ENCODE data around the gene TUBB6. TPM values are rescaled to one million over a fixed set of nuclear protein-coding genes. Genes with fewer than 3 reads are reported as not detected.

TUBB6 gene
- total RNA-seq, 2 donors from 2014 or later, result 71.1 to 109 TPM

- intact Hi-C loops (cut with DNase I), result no loop called here
- Histone ChIP-seq H3K27me3 (no peaks in the 10 kb centered on the region), H3K4me1 (no peaks in the 10 kb centered on the region), H3K27ac (no peak overlapping the region), H3K4me3 (no peak overlapping the region), H3K36me3 (replicated peaks in 1 of 2; ENCODE audit: insufficient read depth in 1 of 2, low read depth in 2 of 2) (peaks cover 16 to 34% of the 10 kb centered on the region in 2 donors), H3K9me3 (no peaks in the 10 kb centered on the region)
- no peak for ATAC-seq
- 87 to 91% methylated on average over 13 of the region's 13 CpGs for WGBS, 2 donors
- TF ChIP-seq CTCF (IDR thresholded peaks at IDR 0.05), result no peak
- no peak for TF ChIP-seq POLR2A (IDR thresholded peaks at IDR 0.05)
- no peak for DNase-seq
Measured at GRCh38 chr18:12345491-12346239, 37.6 kb downstream of the TUBB6 start.

- Histone ChIP-seq H3K9me3 (no peaks in the 10 kb centered on the region), H3K27ac (no peak overlapping the region), H3K4me3 (no peak overlapping the region), H3K4me1 (no peaks in the 10 kb centered on the region), H3K36me3 (replicated peaks in 1 of 2; ENCODE audit: insufficient read depth in 1 of 2, low read depth in 2 of 2) (peaks cover 16 to 37% of the 10 kb centered on the region in 2 donors), H3K27me3 (no peaks in the 10 kb centered on the region)
- DNase-seq, result no peak
- WGBS, 2 donors, result 89 to 96% methylated on average over 7 of the region's 7 CpGs
- no peak for ATAC-seq
- TF ChIP-seq POLR2A (IDR thresholded peaks at IDR 0.05), result no peak
- no peak for TF ChIP-seq CTCF (IDR thresholded peaks at IDR 0.05)
- intact Hi-C loops (cut with DNase I), result no loop called here
Measured at GRCh38 chr18:12346240-12346565, 38.2 kb downstream of the TUBB6 start.

- 86 to 87% methylated on average over 4 of the region's 4 CpGs for WGBS, 2 donors
- TF ChIP-seq CTCF (IDR thresholded peaks at IDR 0.05) (no peak), POLR2A (IDR thresholded peaks at IDR 0.05) (no peak)
- ATAC-seq (no peak), DNase-seq (no peak)
- Histone ChIP-seq H3K27me3 (no peaks in the 10 kb centered on the region), H3K4me1 (no peaks in the 10 kb centered on the region), H3K36me3 (replicated peaks in 1 of 2; ENCODE audit: insufficient read depth in 1 of 2, low read depth in 2 of 2) (peaks cover 14 to 42% of the 10 kb centered on the region in 2 donors), H3K9me3 (no peaks in the 10 kb centered on the region), H3K27ac (no peak overlapping the region), H3K4me3 (no peak overlapping the region)
- intact Hi-C loops (cut with DNase I), result no loop called here
Measured at GRCh38 chr18:12347895-12348294, 39.9 kb downstream of the TUBB6 start.

GRCh38 chr18:12352188-12352587 is 44.1 kb downstream of the TUBB6 start:
- H3K27me3 ChIP-seq, result no peaks in the 10 kb centered on the region
- DNase-seq (no peak), ATAC-seq (no peak)
- H3K36me3 ChIP-seq (replicated peaks in 1 of 2; ENCODE audit: insufficient read depth in 1 of 2, low read depth in 2 of 2), result peaks cover 5 to 39% of the 10 kb centered on the region in 2 donors
- intact Hi-C loops (cut with DNase I), result no loop called here
- TF ChIP-seq POLR2A (IDR thresholded peaks at IDR 0.05), result no peak
- no peak for TF ChIP-seq CTCF (IDR thresholded peaks at IDR 0.05)
- H3K4me3 ChIP-seq, result no peak overlapping the region
- no peaks in the 10 kb centered on the region for H3K4me1 ChIP-seq
- WGBS, 2 donors, result 76 to 93% methylated on average over 2 to 5 of the region's 5 CpGs
- no peak overlapping the region for H3K27ac ChIP-seq
- no peaks in the 10 kb centered on the region for H3K9me3 ChIP-seq

- H3K27me3 ChIP-seq, result no peaks in the 10 kb centered on the region
- no peak for DNase-seq
- H3K4me1 ChIP-seq, result peaks cover 19% of the 10 kb centered on the region
- no peak overlapping the region for H3K4me3 ChIP-seq
- no peak for TF ChIP-seq CTCF (IDR thresholded peaks at IDR 0.05)
- TF ChIP-seq POLR2A (IDR thresholded peaks at IDR 0.05), result no peak
- peaks cover 5 to 32% of the 10 kb centered on the region in 2 donors for H3K36me3 ChIP-seq (replicated peaks in 1 of 2; ENCODE audit: insufficient read depth in 1 of 2, low read depth in 2 of 2)
- WGBS, 2 donors, result 95% methylated on average over 5 of the region's 5 CpGs
- intact Hi-C loops (cut with DNase I), result no loop called here
- no peaks in the 10 kb centered on the region for H3K9me3 ChIP-seq
- no peak for ATAC-seq
- H3K27ac ChIP-seq, result no peak overlapping the region
Measured at GRCh38 chr18:12359515-12359927, 51.5 kb downstream of the TUBB6 start.
